GM21390 (cell line): ENCODE data around the gene MRGPRX4.
"Not testable (repeated sequence)": the region's sequence is repeated elsewhere in the genome, so short reads cannot be mapped to it uniquely, and the experiment has no call there.

Experiments used
- ATAC-seq: cut with Tn5 transposase; IDR thresholded peaks from one replicate; pipeline ENCODE4 v1.9.1; 2021; ENCODE audit not compliant: unreplicated experiment

Gene MRGPRX4

GRCh38 chr11:18172666-18173065 lies at the start of gene MRGPRX4:
Gene MRGPRX4 (plus strand): TSS chr11:18172837. CDS start chr11:18173257, 420 bp downstream.
- no peak for ATAC-seq

DNA sequence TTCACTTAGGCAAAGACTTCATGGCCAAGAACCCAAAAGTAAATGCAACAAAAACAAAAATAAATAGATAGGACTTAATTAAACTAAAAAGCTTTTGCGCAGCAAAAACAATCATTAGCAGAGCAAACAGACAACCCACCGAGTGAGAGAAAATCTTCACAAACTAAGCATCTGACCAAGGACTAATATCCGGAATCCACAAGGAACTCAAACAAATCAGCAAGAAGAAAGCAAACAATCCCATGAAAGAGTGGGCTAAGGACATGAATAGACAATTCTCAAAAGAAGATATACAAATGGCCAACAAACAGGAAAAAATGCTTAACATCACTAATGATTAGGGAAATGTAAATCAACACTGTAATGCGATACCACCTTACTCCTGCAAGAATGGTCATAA lies 41.5 kb upstream of the MRGPRX4 start:
- ATAC-seq: not testable (repeated sequence)

DNA sequence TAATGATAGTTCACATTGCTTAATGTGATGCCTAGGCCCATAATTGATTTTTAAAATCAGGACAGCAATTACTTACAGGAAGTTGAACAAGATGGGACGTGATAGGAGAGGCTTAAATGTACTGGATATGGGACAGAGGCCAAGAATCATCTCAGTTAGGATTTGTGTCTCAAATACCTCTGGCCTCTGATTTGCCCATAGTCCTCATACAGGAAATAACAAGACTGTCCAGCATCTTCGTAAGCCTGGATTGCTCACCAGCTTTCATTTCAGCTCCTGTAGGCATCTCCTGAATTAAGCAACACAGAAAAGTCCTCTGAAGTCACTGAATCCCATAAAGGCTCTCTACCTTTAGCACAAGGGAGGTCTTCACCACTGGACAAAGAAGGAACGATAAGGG lies 40.3 kb upstream of the MRGPRX4 start, which contains the start of gene MRGPRX3:
TSS of gene MRGPRX3 (plus strand) at position 231 of the 400 bp plus-strand sequence. CDS start 4,632 bp downstream, outside the sequence.
- no peak for ATAC-seq

DNA sequence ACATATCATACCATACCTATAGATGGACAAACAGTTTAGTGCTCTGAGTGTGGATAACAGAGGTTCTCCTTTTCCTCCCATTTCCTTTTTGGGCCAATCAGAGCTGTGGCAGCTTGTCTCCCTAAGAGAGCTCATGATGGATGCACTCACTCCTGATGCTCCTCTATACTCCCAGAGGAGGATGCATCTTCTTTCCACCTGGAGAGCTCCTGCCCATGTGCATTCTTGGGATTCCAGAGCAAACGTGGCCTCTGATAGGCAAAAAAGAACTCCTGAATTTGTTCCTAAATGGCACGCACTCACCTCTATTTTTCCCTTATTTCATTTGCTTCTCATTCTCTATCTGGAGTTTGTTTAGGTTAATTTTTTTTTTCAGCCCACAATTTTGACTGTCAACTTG lies 37.3 kb upstream of the MRGPRX4 start:
- no peak for ATAC-seq

- no peak for ATAC-seq
Measured at GRCh38 chr11:18137186-18137800, 35.3 kb upstream of the MRGPRX4 start.

DNA sequence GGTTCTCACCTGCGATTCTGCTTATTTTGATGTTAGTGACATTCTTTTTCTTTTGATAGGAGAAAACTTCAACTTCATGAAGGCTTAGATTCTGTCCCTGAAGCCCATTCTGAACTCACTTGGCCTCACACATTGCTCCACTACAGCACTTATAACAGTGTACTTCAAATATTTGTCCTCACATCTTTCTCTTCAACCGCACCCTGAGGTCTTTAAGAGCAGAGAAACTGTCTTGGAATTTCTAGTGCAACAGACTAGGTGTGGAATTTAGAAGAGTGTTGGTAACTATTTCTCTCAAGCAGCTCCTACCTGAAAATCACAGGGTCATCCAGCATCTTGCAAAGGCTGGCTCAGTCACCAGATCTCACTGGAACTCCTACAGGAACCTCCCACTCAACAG lies 32.5 kb upstream of the MRGPRX4 start:
- no peak for ATAC-seq

DNA sequence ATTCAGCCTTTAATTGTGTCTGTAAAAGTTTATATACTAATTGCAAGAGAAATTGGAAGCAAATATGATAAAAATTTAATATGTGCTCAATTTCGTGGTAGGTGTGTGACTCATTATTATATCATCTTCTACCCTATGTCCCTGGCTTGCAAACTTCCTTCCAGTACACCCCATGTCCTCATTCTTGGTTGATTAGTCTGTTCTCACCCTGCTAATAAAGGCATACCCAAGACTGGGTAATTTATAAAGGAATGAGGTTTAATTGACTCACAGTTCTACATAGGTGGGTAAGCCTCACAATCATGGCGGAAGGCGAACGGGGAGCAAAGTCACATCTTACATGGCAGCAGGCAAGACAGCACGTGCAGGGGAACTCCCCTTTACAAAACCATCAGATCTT lies 28.4 kb upstream of the MRGPRX4 start:
- ATAC-seq: no peak

- ATAC-seq: no peak
Measured at GRCh38 chr11:18145025-18145424, 27.6 kb upstream of the MRGPRX4 start.

DNA sequence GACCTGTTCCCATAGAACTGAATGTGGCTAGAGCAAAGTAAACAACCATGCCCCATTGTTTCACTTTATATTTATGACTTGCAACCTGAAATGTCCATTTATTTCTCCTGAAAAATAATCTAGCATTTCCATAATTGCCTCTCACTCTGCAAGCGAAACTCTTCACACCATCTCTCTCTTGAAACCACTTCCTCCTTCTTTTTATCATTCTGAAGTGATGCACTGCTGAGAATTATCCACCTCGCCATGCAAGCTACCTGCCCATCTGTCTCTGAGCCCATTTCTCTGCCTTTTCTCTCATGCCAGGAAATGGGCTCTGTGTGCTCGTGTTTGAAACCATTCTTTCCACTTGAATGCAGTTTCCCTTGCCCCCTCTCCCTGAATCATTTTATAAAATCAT lies 26.8 kb upstream of the MRGPRX4 start:
- no peak for ATAC-seq

GRCh38 chr11:18151581-18151980 lies 21.1 kb upstream of the MRGPRX4 start:
- no peak for ATAC-seq

DNA sequence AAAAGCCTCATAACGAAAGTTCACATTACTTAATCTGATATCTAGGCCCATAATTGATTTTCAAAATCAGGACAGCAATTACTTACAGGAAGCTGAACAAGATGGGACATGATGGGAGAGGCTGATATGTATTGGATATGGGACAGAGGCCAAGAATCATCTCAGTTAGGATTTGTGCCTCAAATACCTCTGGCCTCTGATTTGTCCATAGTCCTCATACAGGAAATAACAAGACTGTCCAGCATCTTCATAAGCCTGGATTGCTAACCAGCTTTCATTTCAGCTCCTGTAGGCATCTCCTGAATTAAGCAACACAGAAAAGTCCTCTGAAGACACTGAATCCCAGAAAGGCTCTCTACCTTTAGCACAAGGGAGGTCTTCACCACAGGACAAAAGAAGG lies 4.3 kb upstream of the MRGPRX4 start:
- ATAC-seq: no peak

DNA sequence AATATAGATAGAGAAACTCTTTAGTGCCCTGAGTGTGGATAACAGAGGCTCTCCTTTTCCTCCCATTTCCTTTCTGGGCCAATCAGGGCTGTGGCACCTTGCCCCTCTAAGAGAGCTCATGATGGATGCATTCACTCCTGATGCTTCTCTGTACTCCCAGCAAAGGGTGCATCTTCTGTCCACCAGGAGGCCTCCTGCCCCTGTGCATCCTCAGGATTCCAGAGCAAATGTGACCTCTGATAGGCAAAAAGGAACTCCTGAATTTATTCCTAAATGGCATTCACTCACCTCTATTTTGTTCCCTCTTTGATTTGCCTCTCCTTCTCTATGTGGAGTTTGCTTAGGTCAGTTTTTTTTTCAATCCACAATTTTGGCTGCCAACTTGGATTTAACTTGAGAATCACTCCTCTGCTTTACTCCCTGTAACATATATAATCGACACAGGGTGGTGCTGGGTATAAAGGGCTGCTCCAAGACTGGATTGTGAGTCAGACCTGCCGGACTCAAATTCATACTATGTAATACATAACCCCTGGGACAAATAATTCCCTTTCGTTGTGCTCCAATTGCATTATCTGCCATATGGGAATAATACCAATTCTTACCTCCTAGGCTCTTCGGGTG lies 1.1 kb upstream of the MRGPRX4 start:
- no peak for ATAC-seq

DNA sequence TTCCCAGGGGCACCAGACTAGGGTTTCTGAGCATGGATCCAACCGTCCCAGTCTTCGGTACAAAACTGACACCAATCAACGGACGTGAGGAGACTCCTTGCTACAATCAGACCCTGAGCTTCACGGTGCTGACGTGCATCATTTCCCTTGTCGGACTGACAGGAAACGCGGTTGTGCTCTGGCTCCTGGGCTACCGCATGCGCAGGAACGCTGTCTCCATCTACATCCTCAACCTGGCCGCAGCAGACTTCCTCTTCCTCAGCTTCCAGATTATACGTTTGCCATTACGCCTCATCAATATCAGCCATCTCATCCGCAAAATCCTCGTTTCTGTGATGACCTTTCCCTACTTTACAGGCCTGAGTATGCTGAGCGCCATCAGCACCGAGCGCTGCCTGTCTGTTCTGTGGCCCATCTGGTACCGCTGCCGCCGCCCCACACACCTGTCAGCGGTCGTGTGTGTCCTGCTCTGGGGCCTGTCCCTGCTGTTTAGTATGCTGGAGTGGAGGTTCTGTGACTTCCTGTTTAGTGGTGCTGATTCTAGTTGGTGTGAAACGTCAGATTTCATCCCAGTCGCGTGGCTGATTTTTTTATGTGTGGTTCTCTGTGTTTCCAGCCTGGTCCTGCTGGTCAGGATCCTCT lies 709 bp downstream of the MRGPRX4 start:
- no peak for ATAC-seq

DNA sequence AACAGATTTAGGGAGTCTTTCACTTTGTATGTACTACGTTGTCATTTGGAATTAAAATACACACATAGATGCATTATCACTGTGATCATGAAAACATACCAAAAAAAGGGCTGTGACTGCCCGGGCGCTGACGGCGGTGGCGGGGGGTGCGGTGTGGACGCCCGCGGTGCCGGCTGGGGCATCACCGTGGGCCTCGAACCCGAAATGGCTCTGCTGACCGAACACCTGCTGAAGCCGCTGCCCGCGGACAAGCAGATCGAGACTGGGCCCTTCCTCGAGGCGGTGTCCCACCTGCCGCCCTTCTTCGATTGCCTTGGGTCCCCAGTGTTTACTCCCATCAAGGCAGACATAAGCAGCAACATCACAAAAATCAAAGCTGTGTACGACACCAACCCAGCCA lies 16.2 kb downstream of the MRGPRX4 start:
- no peak for ATAC-seq

DNA sequence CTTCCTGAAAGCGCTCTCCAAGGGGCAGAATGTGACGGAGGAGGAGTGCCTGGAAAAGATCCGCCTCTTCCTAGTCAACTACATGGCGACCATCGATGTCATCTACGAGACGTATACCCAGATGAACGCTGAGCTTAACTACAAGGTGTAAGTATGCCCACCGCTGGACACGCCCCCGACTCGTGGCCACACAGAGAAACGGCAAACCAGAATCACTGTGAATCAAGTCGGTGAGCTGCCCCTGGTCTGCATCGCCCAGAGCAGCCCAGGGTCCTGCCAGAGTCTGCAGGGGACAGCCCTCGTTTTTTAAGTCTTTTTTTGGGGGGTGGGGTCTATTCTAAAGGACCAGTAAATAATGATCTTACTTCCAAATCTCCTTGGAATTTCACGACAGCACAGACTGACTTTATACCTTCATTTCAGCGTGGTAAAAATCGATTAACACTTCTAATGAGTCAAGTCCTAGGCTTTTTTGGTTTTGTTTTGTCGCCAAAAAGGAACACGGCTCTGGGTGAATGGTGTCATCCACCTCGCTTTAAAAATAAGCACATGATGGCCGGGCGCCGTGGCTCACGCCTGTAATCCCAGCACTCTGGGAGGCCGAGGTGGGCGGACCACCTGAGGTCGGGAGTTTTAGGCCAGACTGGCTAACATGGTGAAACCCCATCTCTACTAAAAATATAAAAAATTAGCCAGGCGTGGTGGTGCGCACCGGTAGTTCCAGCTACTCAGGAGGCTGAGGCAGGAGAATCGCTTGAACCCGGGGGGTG lies 17.0 kb downstream of the MRGPRX4 start:
- ATAC-seq: not testable (repeated sequence)

- ATAC-seq: no peak
Measured at GRCh38 chr11:18191376-18191775, 18.7 kb downstream of the MRGPRX4 start.

GRCh38 chr11:18193010-18193409 lies 20.4 kb downstream of the MRGPRX4 start:
- ATAC-seq: no peak

DNA sequence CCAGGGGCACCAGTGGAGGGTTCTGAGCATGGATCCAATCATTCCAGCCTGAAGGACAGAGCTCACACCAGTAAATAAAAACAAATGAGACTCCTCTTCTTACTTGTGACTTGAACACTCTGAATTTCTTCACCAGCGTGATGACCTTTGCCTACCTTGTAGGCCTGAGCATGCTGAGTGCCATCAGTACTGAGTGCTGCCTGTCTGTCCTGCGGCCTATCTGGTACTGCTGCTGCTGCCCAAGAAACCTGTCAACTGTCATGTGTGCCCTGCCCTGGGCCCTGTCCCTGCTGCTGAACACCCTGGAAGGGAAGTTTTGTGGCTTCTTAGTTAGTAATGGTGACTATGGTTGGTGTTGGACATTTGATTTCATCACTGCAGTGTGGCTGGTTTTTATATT lies 23.9 kb downstream of the MRGPRX4 start:
- no peak for ATAC-seq

GRCh38 chr11:18197738-18198137 lies 25.1 kb downstream of the MRGPRX4 start:
- ATAC-seq: not testable (repeated sequence)

DNA sequence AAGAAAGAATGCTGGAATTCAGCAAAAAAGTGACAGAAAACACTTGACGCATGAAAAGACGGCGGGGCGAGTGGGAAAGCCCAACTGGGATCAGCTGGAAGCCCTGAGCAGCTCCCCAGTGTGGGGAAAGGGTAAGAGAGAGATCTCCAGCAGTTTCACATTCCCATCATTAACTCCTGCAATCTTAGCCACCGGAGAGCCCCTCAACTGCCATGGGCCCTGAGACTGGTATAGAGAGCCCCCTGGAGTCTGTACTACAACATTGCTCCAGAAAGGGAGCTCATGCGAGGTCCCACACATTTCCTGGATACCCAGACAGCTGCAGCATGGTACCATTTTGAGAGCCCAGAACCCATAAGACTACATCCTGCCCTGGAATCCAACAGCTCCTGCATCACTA lies 31.1 kb downstream of the MRGPRX4 start:
- ATAC-seq: no peak

- no peak for ATAC-seq
Measured at GRCh38 chr11:18204220-18204619, 31.6 kb downstream of the MRGPRX4 start.

GRCh38 chr11:18204771-18205170 lies 32.1 kb downstream of the MRGPRX4 start:
- no peak for ATAC-seq
